K562 (cell line): ENCODE measurements around the gene AGPAT3. TPM values are rescaled to one million over a fixed set of nuclear protein-coding genes. Genes with fewer than 3 reads are reported as not detected.

Experiments
- ARID2 ChIP-seq: fragments of 450-650 bp; IDR thresholded peaks from 2 replicates; pipeline ENCODE4 v1.6.1; 2017; ENCODE audit warnings: antibody characterized with exemption, mild to moderate bottlenecking
- GABPB1 ChIP-seq: sonication (generic); formaldehyde crosslinking; IDR thresholded peaks from 2 replicates; pipeline ENCODE4 v1.8.0; 2022; ENCODE audit warnings: mild to moderate bottlenecking, missing genetic modification reagents
- GTF2E2 ChIP-seq: fragments of 200-800 bp; sonication (Bioruptor generic); IDR thresholded peaks from 2 replicates; pipeline ENCODE4 v1.6.1; 2016; ENCODE audit warnings: missing genetic modification characterization, missing compliant biosample characterization
- JUND ChIP-seq, 2 experiments: IDR thresholded peaks; 2 replicates in 1 of 2; 3 replicates in 1 of 2; pipeline ENCODE4 v1.6.1; 2011; ENCODE audit warnings: borderline replicate concordance in 2 of 2, low read depth in 2 of 2, low read length in 2 of 2, improper control_type of control experiment in 1 of 2, missing biosample characterization in 1 of 2, missing genetic modification characterization in 1 of 2, missing genetic modification reagents in 1 of 2
- MBD2 ChIP-seq: sonication (generic); IDR thresholded peaks from 2 replicates; pipeline ENCODE4 v1.6.1; 2016; ENCODE audit warnings: low read depth, borderline replicate concordance
- RCOR1 ChIP-seq, 2 experiments: IDR thresholded peaks; 2 replicates each; pipeline ENCODE4 v1.6.1; 2012; ENCODE audit warnings: low read depth in 2 of 2, low read length in 2 of 2, borderline replicate concordance in 1 of 2, improper control_type of control experiment in 1 of 2
- SMARCA5 ChIP-seq: fragments of 450-650 bp; IDR thresholded peaks from 2 replicates; pipeline ENCODE4 v1.6.1; 2016
- TAF15 ChIP-seq: fragments of 200-400 bp; formaldehyde crosslinking; IDR thresholded peaks from 2 replicates; pipeline ENCODE4 v1.6.1; 2017; ENCODE audit warnings: mild to moderate bottlenecking, low read depth, low read length, moderate library complexity
- ZNF695 ChIP-seq: fragments of 450-650 bp; formaldehyde crosslinking; IDR thresholded peaks from 2 replicates; pipeline ENCODE4 v1.4.0; 2020; ENCODE audit warnings: mild to moderate bottlenecking, moderate library complexity
- polyA plus RNA-seq, 8 experiments: library from polyadenylated mRNA; depleted of rRNA in 4 of 8; stranded (reverse) in 5 of 8; unstranded in 3 of 8; fragments of >200 nt; fragmentation: Nextera tagmentation in 2 of 8; fragmentation: Illumina TruSeq in 1 of 8; extraction: Ambion mirVana in 2 of 8; extraction: Trizol in 1 of 8; gene quantifications; 2 replicates each; pipeline versions ENCODE4 v1.2.1 to v1.2.3, GENCODE V29; 2011 to 2014; ENCODE audit warnings: inconsistent platforms in 1 of 8, missing spikeins in 1 of 8
- total RNA-seq, 7 experiments: library from RNA; depleted of rRNA in 6 of 7; stranded (reverse); fragments of >200 nt in 6 of 7; fragmentation: Illumina TruSeq in 2 of 7; extraction: Trizol in 2 of 7; gene quantifications; 2 replicates each; pipeline versions ENCODE4 v1.2.1 to v1.2.3, GENCODE V29; 2011 to 2021; ENCODE audit warnings: low replicate concordance in 1 of 7
- TF ChIP-seq, protein P1 (sequence below): conservative IDR thresholded peaks from 2 replicates; pipeline ENCODE4 v1.6.1; 2011; ENCODE audit warnings: low read depth, mild to moderate bottlenecking, low read length; ENCODE audit not compliant: control insufficient read depth
- TF ChIP-seq, protein P2 (sequence below): sonication (generic); formaldehyde crosslinking; IDR thresholded peaks from 2 replicates; pipeline ENCODE4 v1.8.1; 2023; ENCODE audit warnings: missing genetic modification reagents, mild to moderate bottlenecking, borderline replicate concordance
- TF ChIP-seq, protein P3 (sequence below), 2 experiments: fragments of 450-650 bp in 1 of 2; IDR thresholded peaks; 2 replicates each; pipeline ENCODE4 v1.6.1; 2011 to 2017; ENCODE audit warnings: low read depth in 2 of 2, antibody characterized with exemption in 1 of 2, borderline replicate concordance in 1 of 2, low read length in 1 of 2, mild to moderate bottlenecking in 1 of 2, mixed read lengths in 1 of 2; ENCODE audit not compliant: control insufficient read depth in 1 of 2
- TF ChIP-seq, protein P4 (sequence below): fragments of 250-450 bp; sonication (Bioruptor Pico); IDR thresholded peaks from 2 replicates; pipeline ENCODE4 v1.8.0; 2021; ENCODE audit warnings: mild to moderate bottlenecking, moderate library complexity

Gene AGPAT3
- total and polyA plus RNA-seq, 9 of the 15 experiments (the other 6 are each of a cell fraction or from before 2014, with no cell fraction given): 1.5 to 88.4 (median 35.7) TPM

DNA sequence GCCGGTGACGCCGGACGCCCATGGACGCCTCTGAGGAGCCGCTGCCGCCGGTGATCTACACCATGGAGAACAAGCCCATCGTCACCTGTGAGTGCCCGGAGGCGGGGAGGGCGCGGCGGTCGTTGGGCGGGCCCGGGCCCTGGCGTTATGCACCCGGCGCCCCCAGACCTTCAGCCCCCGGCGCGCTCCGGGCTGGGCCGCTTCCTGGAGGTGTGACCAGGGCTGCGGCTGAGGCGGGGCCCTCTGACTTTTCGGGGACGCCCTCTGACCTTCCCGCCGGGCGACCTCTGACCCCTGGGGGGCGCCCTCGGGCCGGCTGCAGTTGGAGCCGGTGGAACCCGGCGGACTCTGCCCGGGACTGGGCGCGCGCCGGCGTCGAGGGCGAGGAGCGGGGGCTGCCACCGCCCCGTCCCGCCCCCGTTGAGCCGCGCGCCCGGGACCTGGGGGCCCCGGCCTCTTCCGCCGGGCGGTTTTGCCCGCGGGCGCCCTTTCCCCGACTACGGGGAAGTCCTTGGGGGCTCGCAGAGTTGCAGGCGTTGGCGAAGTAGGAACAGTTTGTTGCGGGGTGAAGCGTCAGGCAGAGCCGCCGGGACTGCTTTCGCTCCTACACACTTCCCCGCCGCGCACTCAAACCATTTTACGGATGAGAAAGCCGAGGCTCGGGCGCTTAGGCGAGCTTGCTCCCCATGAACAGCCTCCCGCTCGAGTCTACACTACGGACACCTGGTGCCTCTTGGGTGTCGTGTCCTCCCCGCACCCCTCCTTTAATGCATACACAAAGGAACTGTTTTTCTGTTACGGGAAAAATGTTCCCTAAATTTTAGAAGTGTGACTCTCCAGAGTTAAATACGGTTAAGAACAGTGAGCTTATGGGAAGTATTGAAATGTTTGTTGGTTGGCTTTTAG lies 147.7 kb downstream of the AGPAT3 start (continued):
- TF ChIP-seq, protein P1, sequence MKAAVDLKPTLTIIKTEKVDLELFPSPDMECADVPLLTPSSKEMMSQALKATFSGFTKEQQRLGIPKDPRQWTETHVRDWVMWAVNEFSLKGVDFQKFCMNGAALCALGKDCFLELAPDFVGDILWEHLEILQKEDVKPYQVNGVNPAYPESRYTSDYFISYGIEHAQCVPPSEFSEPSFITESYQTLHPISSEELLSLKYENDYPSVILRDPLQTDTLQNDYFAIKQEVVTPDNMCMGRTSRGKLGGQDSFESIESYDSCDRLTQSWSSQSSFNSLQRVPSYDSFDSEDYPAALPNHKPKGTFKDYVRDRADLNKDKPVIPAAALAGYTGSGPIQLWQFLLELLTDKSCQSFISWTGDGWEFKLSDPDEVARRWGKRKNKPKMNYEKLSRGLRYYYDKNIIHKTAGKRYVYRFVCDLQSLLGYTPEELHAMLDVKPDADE: peak; percentile 7; the same call in 1 of the 2 replicates
- TF ChIP-seq, protein P2, sequence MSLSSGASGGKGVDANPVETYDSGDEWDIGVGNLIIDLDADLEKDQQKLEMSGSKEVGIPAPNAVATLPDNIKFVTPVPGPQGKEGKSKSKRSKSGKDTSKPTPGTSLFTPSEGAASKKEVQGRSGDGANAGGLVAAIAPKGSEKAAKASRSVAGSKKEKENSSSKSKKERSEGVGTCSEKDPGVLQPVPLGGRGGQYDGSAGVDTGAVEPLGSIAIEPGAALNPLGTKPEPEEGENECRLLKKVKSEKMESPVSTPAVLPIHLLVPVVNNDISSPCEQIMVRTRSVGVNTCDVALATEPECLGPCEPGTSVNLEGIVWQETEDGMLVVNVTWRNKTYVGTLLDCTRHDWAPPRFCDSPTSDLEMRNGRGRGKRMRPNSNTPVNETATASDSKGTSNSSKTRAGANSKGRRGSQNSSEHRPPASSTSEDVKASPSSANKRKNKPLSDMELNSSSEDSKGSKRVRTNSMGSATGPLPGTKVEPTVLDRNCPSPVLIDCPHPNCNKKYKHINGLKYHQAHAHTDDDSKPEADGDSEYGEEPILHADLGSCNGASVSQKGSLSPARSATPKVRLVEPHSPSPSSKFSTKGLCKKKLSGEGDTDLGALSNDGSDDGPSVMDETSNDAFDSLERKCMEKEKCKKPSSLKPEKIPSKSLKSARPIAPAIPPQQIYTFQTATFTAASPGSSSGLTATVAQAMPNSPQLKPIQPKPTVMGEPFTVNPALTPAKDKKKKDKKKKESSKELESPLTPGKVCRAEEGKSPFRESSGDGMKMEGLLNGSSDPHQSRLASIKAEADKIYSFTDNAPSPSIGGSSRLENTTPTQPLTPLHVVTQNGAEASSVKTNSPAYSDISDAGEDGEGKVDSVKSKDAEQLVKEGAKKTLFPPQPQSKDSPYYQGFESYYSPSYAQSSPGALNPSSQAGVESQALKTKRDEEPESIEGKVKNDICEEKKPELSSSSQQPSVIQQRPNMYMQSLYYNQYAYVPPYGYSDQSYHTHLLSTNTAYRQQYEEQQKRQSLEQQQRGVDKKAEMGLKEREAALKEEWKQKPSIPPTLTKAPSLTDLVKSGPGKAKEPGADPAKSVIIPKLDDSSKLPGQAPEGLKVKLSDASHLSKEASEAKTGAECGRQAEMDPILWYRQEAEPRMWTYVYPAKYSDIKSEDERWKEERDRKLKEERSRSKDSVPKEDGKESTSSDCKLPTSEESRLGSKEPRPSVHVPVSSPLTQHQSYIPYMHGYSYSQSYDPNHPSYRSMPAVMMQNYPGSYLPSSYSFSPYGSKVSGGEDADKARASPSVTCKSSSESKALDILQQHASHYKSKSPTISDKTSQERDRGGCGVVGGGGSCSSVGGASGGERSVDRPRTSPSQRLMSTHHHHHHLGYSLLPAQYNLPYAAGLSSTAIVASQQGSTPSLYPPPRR (CRISPR knock-in tag): 0 out of 2 replicates have a peak, but pooled peaks have one; percentile 51
- TF ChIP-seq ZNF695 (CRISPR knock-in tag) (no peak), TAF15 (no peak), RCOR1 (IDR thresholded peaks at IDR 0.05; ENCODE audit: borderline replicate concordance in 1 of 2, low read depth in 2 of 2, low read length in 2 of 2) (peak; percentile 20 to 37; a peak in 2 of 4 replicates), MBD2 (no peak), ARID2 (no peak), SMARCA5 (0 out of 2 replicates have a peak, but pooled peaks have one; percentile 13), GTF2E2 (tag) (peak; percentile 21; the same call in 1 of the 2 replicates), JUND (IDR thresholded peaks at IDR 0.05; ENCODE audit: borderline replicate concordance, low read depth, low read length) (peak; percentile 8; the same call in 1 of the 2 replicates), JUND (tag; IDR thresholded peaks at IDR 0.05; ENCODE audit: borderline replicate concordance, low read depth, low read length) (no peak; the same call in 2 of the 3 replicates), GABPB1 (CRISPR knock-in tag) (peak; percentile 78)
- TF ChIP-seq, protein P3, sequence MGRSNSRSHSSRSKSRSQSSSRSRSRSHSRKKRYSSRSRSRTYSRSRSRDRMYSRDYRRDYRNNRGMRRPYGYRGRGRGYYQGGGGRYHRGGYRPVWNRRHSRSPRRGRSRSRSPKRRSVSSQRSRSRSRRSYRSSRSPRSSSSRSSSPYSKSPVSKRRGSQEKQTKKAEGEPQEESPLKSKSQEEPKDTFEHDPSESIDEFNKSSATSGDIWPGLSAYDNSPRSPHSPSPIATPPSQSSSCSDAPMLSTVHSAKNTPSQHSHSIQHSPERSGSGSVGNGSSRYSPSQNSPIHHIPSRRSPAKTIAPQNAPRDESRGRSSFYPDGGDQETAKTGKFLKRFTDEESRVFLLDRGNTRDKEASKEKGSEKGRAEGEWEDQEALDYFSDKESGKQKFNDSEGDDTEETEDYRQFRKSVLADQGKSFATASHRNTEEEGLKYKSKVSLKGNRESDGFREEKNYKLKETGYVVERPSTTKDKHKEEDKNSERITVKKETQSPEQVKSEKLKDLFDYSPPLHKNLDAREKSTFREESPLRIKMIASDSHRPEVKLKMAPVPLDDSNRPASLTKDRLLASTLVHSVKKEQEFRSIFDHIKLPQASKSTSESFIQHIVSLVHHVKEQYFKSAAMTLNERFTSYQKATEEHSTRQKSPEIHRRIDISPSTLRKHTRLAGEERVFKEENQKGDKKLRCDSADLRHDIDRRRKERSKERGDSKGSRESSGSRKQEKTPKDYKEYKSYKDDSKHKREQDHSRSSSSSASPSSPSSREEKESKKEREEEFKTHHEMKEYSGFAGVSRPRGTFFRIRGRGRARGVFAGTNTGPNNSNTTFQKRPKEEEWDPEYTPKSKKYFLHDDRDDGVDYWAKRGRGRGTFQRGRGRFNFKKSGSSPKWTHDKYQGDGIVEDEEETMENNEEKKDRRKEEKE (IDR thresholded peaks at IDR 0.05; ENCODE audit: borderline replicate concordance in 1 of 2, control insufficient read depth in 1 of 2, low read depth in 2 of 2, low read length in 1 of 2): no peak
- TF ChIP-seq, protein P4, sequence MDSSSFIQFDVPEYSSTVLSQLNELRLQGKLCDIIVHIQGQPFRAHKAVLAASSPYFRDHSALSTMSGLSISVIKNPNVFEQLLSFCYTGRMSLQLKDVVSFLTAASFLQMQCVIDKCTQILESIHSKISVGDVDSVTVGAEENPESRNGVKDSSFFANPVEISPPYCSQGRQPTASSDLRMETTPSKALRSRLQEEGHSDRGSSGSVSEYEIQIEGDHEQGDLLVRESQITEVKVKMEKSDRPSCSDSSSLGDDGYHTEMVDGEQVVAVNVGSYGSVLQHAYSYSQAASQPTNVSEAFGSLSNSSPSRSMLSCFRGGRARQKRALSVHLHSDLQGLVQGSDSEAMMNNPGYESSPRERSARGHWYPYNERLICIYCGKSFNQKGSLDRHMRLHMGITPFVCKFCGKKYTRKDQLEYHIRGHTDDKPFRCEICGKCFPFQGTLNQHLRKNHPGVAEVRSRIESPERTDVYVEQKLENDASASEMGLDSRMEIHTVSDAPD: no peak
